Measurements from ENCODE around the gene RALGAPA2. TPM values are rescaled to one million over a fixed set of nuclear protein-coding genes. Genes with fewer than 3 reads are reported as not detected.

RALGAPA2 gene
- total and polyA plus RNA-seq, 2 of the 13 experiments (the other 11 are each of a cell fraction or from before 2014, with no cell fraction given) = 13.8 to 17.7 TPM

DNA sequence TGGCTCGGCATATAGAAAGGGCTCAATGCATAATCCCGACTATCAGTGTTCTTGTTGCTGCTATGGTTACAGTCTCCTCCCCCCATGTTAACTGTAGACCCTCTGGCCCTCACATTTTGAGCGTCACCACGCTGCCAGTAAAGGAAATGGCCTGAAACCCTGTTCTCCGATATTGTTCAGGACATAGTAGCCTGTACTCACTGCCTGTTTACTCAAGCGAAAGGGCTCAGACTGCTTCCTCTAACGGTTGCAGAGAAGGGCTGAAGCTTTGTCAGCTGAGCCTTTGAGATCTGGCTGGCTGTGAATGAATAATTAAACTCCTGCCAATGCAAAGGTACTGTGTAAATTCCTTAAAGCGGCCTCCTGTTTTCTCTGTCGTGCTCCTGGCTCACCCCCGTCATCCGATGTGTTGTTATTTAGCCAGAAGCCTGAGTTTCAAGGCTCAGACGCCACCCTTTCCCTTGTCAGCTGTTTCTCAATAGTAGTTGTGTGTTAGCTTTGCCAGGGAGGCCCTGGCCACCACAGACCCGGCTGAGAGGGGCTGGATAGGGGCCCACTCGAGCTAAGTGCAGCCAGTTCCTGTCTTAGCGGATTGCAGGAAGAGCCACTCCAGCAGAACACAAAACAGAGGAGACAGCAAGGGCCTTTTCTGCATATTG, 31.2 kb upstream of the RALGAPA2 start (continued):
- TF ChIP-seq, protein P1, sequence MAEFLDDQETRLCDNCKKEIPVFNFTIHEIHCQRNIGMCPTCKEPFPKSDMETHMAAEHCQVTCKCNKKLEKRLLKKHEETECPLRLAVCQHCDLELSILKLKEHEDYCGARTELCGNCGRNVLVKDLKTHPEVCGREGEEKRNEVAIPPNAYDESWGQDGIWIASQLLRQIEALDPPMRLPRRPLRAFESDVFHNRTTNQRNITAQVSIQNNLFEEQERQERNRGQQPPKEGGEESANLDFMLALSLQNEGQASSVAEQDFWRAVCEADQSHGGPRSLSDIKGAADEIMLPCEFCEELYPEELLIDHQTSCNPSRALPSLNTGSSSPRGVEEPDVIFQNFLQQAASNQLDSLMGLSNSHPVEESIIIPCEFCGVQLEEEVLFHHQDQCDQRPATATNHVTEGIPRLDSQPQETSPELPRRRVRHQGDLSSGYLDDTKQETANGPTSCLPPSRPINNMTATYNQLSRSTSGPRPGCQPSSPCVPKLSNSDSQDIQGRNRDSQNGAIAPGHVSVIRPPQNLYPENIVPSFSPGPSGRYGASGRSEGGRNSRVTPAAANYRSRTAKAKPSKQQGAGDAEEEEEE (CRISPR knock-in tag; IDR thresholded peaks at IDR 0.05; ENCODE audit: borderline replicate concordance) = no peak
- TF ChIP-seq NFE2L1 (CRISPR knock-in tag; IDR thresholded peaks at IDR 0.05; ENCODE audit: borderline replicate concordance) (no peak), ZNF326 (CRISPR knock-in tag; IDR thresholded peaks at IDR 0.05; ENCODE audit: borderline replicate concordance) (no peak), JDP2 (CRISPR knock-in tag; IDR thresholded peaks at IDR 0.05; ENCODE audit: borderline replicate concordance) (no peak), KAT2B (IDR thresholded peaks at IDR 0.05; ENCODE audit: borderline replicate concordance, low read depth, low read length) (no peak), MAF1 (CRISPR knock-in tag; IDR thresholded peaks at IDR 0.05; ENCODE audit: borderline replicate concordance) (no peak), SNAPC2 (CRISPR knock-in tag; IDR thresholded peaks at IDR 0.05) (no peak), IKZF4 (CRISPR knock-in tag; IDR thresholded peaks at IDR 0.05; ENCODE audit: borderline replicate concordance, low read depth, not compliant biosample characterization) (peak; percentile 73), NFE2L2 (IDR thresholded peaks at IDR 0.05; ENCODE audit: low read length) (no peak), TEAD3 (CRISPR knock-in tag; optimal IDR thresholded peaks at IDR 0.05; ENCODE audit: borderline replicate concordance) (no peak), ZNF557 (CRISPR knock-in tag; IDR thresholded peaks at IDR 0.05) (no peak), NR2F2 (IDR thresholded peaks at IDR 0.05; ENCODE audit: borderline replicate concordance, low read depth) (no peak), RFXAP (CRISPR knock-in tag; IDR thresholded peaks at IDR 0.05; ENCODE audit: borderline replicate concordance) (no peak), FLYWCH1 (CRISPR knock-in tag; IDR thresholded peaks at IDR 0.05) (no peak)
- TF ChIP-seq, protein P2, sequence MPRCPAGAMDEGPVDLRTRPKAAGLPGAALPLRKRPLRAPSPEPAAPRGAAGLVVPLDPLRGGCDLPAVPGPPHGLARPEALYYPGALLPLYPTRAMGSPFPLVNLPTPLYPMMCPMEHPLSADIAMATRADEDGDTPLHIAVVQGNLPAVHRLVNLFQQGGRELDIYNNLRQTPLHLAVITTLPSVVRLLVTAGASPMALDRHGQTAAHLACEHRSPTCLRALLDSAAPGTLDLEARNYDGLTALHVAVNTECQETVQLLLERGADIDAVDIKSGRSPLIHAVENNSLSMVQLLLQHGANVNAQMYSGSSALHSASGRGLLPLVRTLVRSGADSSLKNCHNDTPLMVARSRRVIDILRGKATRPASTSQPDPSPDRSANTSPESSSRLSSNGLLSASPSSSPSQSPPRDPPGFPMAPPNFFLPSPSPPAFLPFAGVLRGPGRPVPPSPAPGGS (CRISPR knock-in tag; IDR thresholded peaks at IDR 0.05) = peak; percentile 83
- TF ChIP-seq, protein P3, sequence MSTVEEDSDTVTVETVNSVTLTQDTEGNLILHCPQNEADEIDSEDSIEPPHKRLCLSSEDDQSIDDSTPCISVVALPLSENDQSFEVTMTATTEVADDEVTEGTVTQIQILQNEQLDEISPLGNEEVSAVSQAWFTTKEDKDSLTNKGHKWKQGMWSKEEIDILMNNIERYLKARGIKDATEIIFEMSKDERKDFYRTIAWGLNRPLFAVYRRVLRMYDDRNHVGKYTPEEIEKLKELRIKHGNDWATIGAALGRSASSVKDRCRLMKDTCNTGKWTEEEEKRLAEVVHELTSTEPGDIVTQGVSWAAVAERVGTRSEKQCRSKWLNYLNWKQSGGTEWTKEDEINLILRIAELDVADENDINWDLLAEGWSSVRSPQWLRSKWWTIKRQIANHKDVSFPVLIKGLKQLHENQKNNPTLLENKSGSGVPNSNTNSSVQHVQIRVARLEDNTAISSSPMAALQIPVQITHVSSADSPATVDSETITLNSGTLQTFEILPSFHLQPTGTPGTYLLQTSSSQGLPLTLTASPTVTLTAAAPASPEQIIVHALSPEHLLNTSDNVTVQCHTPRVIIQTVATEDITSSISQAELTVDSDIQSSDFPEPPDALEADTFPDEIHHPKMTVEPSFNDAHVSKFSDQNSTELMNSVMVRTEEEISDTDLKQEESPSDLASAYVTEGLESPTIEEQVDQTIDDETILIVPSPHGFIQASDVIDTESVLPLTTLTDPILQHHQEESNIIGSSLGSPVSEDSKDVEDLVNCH (CRISPR knock-in tag; IDR thresholded peaks at IDR 0.05) = no peak
- TF ChIP-seq, protein P4, sequence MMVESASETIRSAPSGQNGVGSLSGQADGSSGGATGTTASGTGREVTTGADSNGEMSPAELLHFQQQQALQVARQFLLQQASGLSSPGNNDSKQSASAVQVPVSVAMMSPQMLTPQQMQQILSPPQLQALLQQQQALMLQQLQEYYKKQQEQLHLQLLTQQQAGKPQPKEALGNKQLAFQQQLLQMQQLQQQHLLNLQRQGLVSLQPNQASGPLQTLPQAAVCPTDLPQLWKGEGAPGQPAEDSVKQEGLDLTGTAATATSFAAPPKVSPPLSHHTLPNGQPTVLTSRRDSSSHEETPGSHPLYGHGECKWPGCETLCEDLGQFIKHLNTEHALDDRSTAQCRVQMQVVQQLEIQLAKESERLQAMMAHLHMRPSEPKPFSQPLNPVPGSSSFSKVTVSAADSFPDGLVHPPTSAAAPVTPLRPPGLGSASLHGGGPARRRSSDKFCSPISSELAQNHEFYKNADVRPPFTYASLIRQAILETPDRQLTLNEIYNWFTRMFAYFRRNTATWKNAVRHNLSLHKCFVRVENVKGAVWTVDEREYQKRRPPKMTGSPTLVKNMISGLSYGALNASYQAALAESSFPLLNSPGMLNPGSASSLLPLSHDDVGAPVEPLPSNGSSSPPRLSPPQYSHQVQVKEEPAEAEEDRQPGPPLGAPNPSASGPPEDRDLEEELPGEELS (CRISPR knock-in tag; IDR thresholded peaks at IDR 0.05) = 0 out of 2 replicates have a peak, but pooled peaks have one; percentile 33
- TF ChIP-seq, protein P5, sequence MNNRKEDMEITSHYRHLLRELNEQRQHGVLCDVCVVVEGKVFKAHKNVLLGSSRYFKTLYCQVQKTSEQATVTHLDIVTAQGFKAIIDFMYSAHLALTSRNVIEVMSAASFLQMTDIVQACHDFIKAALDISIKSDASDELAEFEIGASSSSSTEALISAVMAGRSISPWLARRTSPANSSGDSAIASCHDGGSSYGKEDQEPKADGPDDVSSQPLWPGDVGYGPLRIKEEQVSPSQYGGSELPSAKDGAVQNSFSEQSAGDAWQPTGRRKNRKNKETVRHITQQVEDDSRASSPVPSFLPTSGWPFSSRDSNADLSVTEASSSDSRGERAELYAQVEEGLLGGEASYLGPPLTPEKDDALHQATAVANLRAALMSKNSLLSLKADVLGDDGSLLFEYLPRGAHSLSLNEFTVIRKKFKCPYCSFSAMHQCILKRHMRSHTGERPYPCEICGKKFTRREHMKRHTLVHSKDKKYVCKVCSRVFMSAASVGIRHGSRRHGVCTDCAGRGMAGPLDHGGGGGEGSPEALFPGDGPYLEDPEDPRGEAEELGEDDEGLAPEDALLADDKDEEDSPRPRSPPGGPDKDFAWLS (CRISPR knock-in tag; IDR thresholded peaks at IDR 0.05; ENCODE audit: borderline replicate concordance) = no peak
- TF ChIP-seq, protein P6, sequence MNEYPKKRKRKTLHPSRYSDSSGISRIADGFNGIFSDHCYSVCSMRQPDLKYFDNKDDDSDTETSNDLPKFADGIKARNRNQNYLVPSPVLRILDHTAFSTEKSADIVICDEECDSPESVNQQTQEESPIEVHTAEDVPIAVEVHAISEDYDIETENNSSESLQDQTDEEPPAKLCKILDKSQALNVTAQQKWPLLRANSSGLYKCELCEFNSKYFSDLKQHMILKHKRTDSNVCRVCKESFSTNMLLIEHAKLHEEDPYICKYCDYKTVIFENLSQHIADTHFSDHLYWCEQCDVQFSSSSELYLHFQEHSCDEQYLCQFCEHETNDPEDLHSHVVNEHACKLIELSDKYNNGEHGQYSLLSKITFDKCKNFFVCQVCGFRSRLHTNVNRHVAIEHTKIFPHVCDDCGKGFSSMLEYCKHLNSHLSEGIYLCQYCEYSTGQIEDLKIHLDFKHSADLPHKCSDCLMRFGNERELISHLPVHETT (CRISPR knock-in tag; conservative IDR thresholded peaks at IDR 0.05) = no peak

Measured in HepG2 (cell line).